Prostate gland (tissue), 2 donors: ENCODE results near the gene PROM2. TPM values are rescaled to one million over a fixed set of nuclear protein-coding genes. Genes with fewer than 3 reads are reported as not detected.

Source experiments
- DNase-seq: peaks from one replicate; pipeline ENCODE4 v3.0.0-alpha.2; 2019; ENCODE audit warnings: low spot score
- H3K27ac ChIP-seq, 2 donors: fragments of 200-600 bp; sonication (generic); 2 replicates each; pipeline ENCODE4 v1.5.1; 2017 to 2019
- H3K27me3 ChIP-seq: fragments of 200-600 bp; sonication (generic); replicated peaks from 2 replicates; pipeline ENCODE4 v1.5.1; 2019; ENCODE audit not compliant: insufficient read depth
- H3K36me3 ChIP-seq, 2 donors: fragments of 200-600 bp; sonication (generic); 1 replicate in 1 of 2; 2 replicates in 1 of 2; pipeline versions ENCODE4 v1.5.1 to v1.8.1; 2017 to 2019
- H3K4me1 ChIP-seq: fragments of 200-600 bp; sonication (generic); replicated peaks from 2 replicates; pipeline ENCODE4 v1.5.1; 2019
- H3K4me3 ChIP-seq, 2 donors: fragments of 200-600 bp; sonication (generic); 2 replicates each; pipeline ENCODE4 v1.5.1; 2017 to 2019
- H3K9me3 ChIP-seq: fragments of 200-600 bp; sonication (generic); 2 replicates; pipeline ENCODE4 v1.5.1; 2017
- CTCF ChIP-seq, 4 experiments: fragments of 200-600 bp in 2 of 4; fragments of 450-650 bp in 2 of 4; sonication (generic) in 2 of 4; IDR thresholded peaks; 1 replicate in 3 of 4; 2 replicates in 1 of 4; pipeline ENCODE4 v1.5.1; 2016 to 2019; ENCODE audit warnings: antibody characterized with exemption in 4 of 4, mild to moderate bottlenecking in 2 of 4, moderate library complexity in 2 of 4
- POLR2A ChIP-seq: fragments of 450-650 bp; IDR thresholded peaks from one replicate; pipeline ENCODE4 v1.6.1; 2016; ENCODE audit warnings: antibody characterized with exemption, mild to moderate bottlenecking
- POLR2AphosphoS5 ChIP-seq: sonication (generic); formaldehyde crosslinking; IDR thresholded peaks from one replicate; pipeline ENCODE4 v1.6.1; 2017; ENCODE audit warnings: antibody characterized with exemption
- WGBS: methylation state at CpG from one replicate; pipeline ENCODE4 v1.1.5; 2018; 5-methylcytosine and 5-hydroxymethylcytosine counted together
- intact Hi-C: fragments of 100-400 bp; cut with DNase I; formaldehyde crosslinking; loops from one replicate; pipeline ENCODE4 v1.14.2; 2022
- total RNA-seq, 2 donors: library from RNA; depleted of rRNA; stranded (reverse); fragments of >200 nt; gene quantifications; one replicate each; pipeline ENCODE4 v1.1.0, GENCODE V29; 2016

Gene PROM2
- total RNA-seq, 2 donors from 2014 or later: 43.4 to 80.1 TPM

GRCh38 chr2:95307036-95307435, 32.8 kb downstream of the PROM2 start:
- no peak overlapping the region for H3K4me3 ChIP-seq
- H3K4me1 ChIP-seq: no peaks in the 10 kb centered on the region
- TF ChIP-seq CTCF (IDR thresholded peaks at IDR 0.05) (no peak), POLR2A (no peak), POLR2AphosphoS5 (no peak)
- peak overlapping the region; percentile 62 to 71 for H3K27ac ChIP-seq
- intact Hi-C loops: no loop called here
- no peaks in the 10 kb centered on the region for H3K27me3 ChIP-seq
- 76% methylated on average over 5 of the region's 5 CpGs for WGBS
- no peaks in the 10 kb centered on the region for H3K9me3 ChIP-seq
- no peak for DNase-seq
- H3K36me3 ChIP-seq: no peaks in the 10 kb centered on the region

GRCh38 chr2:95307878-95308277, 33.6 kb downstream of the PROM2 start:
- Histone ChIP-seq H3K4me3 (no peak overlapping the region), H3K27me3 (no peaks in the 10 kb centered on the region), H3K9me3 (no peaks in the 10 kb centered on the region), H3K36me3 (no peaks in the 10 kb centered on the region), H3K4me1 (no peaks in the 10 kb centered on the region), H3K27ac (no peak overlapping the region)
- no peak for DNase-seq
- WGBS: 79% methylated on average over 8 of the region's 8 CpGs
- TF ChIP-seq POLR2A (no peak), POLR2AphosphoS5 (no peak), CTCF (IDR thresholded peaks at IDR 0.05) (no peak)
- intact Hi-C loops: no loop called here

- Histone ChIP-seq H3K4me1 (no peaks in the 10 kb centered on the region), H3K9me3 (no peaks in the 10 kb centered on the region), H3K36me3 (no peaks in the 10 kb centered on the region), H3K27me3 (no peaks in the 10 kb centered on the region), H3K4me3 (no peak overlapping the region), H3K27ac (no peak overlapping the region)
- DNase-seq: no peak
- WGBS: 53% methylated on average over 12 of the region's 12 CpGs
- TF ChIP-seq CTCF (IDR thresholded peaks at IDR 0.05) (no peak), POLR2AphosphoS5 (no peak), POLR2A (no peak)
- intact Hi-C loops: no loop called here
These were observed 34.3 kb downstream of the PROM2 start for GRCh38 chr2:95308426-95308990.

GRCh38 chr2:95309599-95309998, 35.4 kb downstream of the PROM2 start:
- 81% methylated on average over 8 of the region's 8 CpGs for WGBS

More at GRCh38 chr2:95309599-95309998, 35.4 kb downstream of the PROM2 start:
- Histone ChIP-seq H3K36me3 (no peaks in the 10 kb centered on the region), H3K27ac (no peak overlapping the region), H3K27me3 (no peaks in the 10 kb centered on the region), H3K9me3 (no peaks in the 10 kb centered on the region), H3K4me1 (no peaks in the 10 kb centered on the region), H3K4me3 (no peak overlapping the region)
- DNase-seq: no peak
- TF ChIP-seq POLR2AphosphoS5 (no peak), POLR2A (no peak), CTCF (IDR thresholded peaks at IDR 0.05) (no peak)
- intact Hi-C loops: no loop called here
